Suprapubic skin (tissue), 4 donors: ENCODE data around the gene STARD13. TPM values are rescaled to one million over a fixed set of nuclear protein-coding genes. Genes with fewer than 3 reads are reported as not detected.

Source experiments
- DNase-seq, 2 donors: peaks; one replicate each; pipeline ENCODE4 v3.0.0-alpha.2; 2019; ENCODE audit warnings: low spot score in 2 of 2
- H3K27ac ChIP-seq: fragments of 200-600 bp; sonication (generic); one replicate; pipeline ENCODE4 v1.5.1; 2019
- H3K27me3 ChIP-seq: fragments of 200-600 bp; sonication (generic); one replicate; pipeline ENCODE4 v1.5.1; 2019
- H3K36me3 ChIP-seq: fragments of 200-600 bp; sonication (generic); one replicate; pipeline ENCODE4 v1.5.1; 2019
- H3K4me1 ChIP-seq: fragments of 200-600 bp; sonication (generic); one replicate; pipeline ENCODE4 v1.5.1; 2019
- H3K4me3 ChIP-seq: fragments of 200-600 bp; sonication (generic); one replicate; pipeline ENCODE4 v1.5.1; 2019; ENCODE audit warnings: mild to moderate bottlenecking
- H3K9me3 ChIP-seq: fragments of 200-600 bp; sonication (generic); one replicate; pipeline ENCODE4 v1.5.1; 2019
- CTCF ChIP-seq, 2 donors: fragments of 200-600 bp in 1 of 2; fragments of 450-650 bp in 1 of 2; sonication (generic) in 1 of 2; IDR thresholded peaks; one replicate each; pipeline ENCODE4 v1.5.1; 2016 to 2019; ENCODE audit warnings: antibody characterized with exemption in 2 of 2, mild to moderate bottlenecking in 1 of 2, moderate library complexity in 1 of 2
- EP300 ChIP-seq: sonication (generic); formaldehyde crosslinking; IDR thresholded peaks from one replicate; pipeline ENCODE4 v1.6.1; 2017; ENCODE audit warnings: antibody characterized with exemption
- POLR2A ChIP-seq, 2 donors: fragments of 450-650 bp; IDR thresholded peaks; one replicate each; pipeline ENCODE4 v1.6.1; 2017; ENCODE audit warnings: antibody characterized with exemption in 2 of 2, mild to moderate bottlenecking in 2 of 2, moderate library complexity in 2 of 2
- POLR2AphosphoS5 ChIP-seq, 3 donors: sonication (generic); formaldehyde crosslinking; IDR thresholded peaks; one replicate each; pipeline ENCODE4 v1.6.1; 2017; ENCODE audit warnings: antibody characterized with exemption in 3 of 3
- WGBS: methylation state at CpG from one replicate; pipeline ENCODE4 v1.1.5; 2018; 5-methylcytosine and 5-hydroxymethylcytosine counted together
- total RNA-seq, 4 donors: library from RNA; depleted of rRNA; stranded (reverse); fragments of >200 nt; gene quantifications; one replicate each; pipeline ENCODE4 v1.1.0, GENCODE V29; 2016

STARD13 gene
- total RNA-seq, 4 donors from 2014 or later = 7.9 to 31.4 (median 15.9) TPM

- no peak for TF ChIP-seq POLR2AphosphoS5 (IDR thresholded peaks at IDR 0.05)
- TF ChIP-seq POLR2A (IDR thresholded peaks at IDR 0.05) = no peak
- no peak for TF ChIP-seq EP300
- TF ChIP-seq CTCF (IDR thresholded peaks at IDR 0.05) = no peak
- Histone ChIP-seq H3K36me3 (no peaks in the 10 kb centered on the region), H3K9me3 (no peaks in the 10 kb centered on the region), H3K4me3 (no peak overlapping the region), H3K27ac (no peak overlapping the region), H3K4me1 (peaks cover 27% of the 10 kb centered on the region), H3K27me3 (no peaks in the 10 kb centered on the region)
- 89% methylated on average over 3 of the region's 3 CpGs for WGBS
- DNase-seq = no peak
These were observed 60.9 kb downstream of the STARD13 start for GRCh38 chr13:33224686-33225085.

GRCh38 chr13:33224191-33224590 is 61.4 kb downstream of the STARD13 start:
- no peak for TF ChIP-seq POLR2A (IDR thresholded peaks at IDR 0.05)
- no peak for TF ChIP-seq EP300
- TF ChIP-seq CTCF (IDR thresholded peaks at IDR 0.05) = no peak
- TF ChIP-seq POLR2AphosphoS5 (IDR thresholded peaks at IDR 0.05) = no peak
- no peak overlapping the region for H3K4me3 ChIP-seq
- H3K27me3 ChIP-seq = no peaks in the 10 kb centered on the region
- no peak overlapping the region for H3K27ac ChIP-seq
- WGBS = 100% methylated on average over 1 of the region's 1 CpG
- no peaks in the 10 kb centered on the region for H3K36me3 ChIP-seq
- H3K9me3 ChIP-seq = no peaks in the 10 kb centered on the region
- H3K4me1 ChIP-seq = peaks cover 22% of the 10 kb centered on the region
- no peak for DNase-seq

- 50% methylated on average over 1 of the region's 1 CpG for WGBS
These were observed 65.6 kb downstream of the STARD13 start for GRCh38 chr13:33219926-33220325.

GRCh38 chr13:33218426-33218825 is 67.1 kb downstream of the STARD13 start:
- H3K27me3 ChIP-seq = no peaks in the 10 kb centered on the region
- peaks cover 46% of the 10 kb centered on the region for H3K4me1 ChIP-seq
- no peak overlapping the region for H3K4me3 ChIP-seq
- 82% methylated on average over 1 of the region's 1 CpG for WGBS
- no peak for DNase-seq
- H3K27ac ChIP-seq = peak overlapping the region; percentile 66
- H3K36me3 ChIP-seq = no peaks in the 10 kb centered on the region
- no peaks in the 10 kb centered on the region for H3K9me3 ChIP-seq
- TF ChIP-seq POLR2AphosphoS5 (IDR thresholded peaks at IDR 0.05) (no peak), EP300 (no peak), POLR2A (IDR thresholded peaks at IDR 0.05) (no peak), CTCF (IDR thresholded peaks at IDR 0.05) (no peak)

More at GRCh38 chr13:33219926-33220325, 65.6 kb downstream of the STARD13 start:
- TF ChIP-seq POLR2A (IDR thresholded peaks at IDR 0.05) (no peak), CTCF (IDR thresholded peaks at IDR 0.05) (no peak), EP300 (no peak), POLR2AphosphoS5 (IDR thresholded peaks at IDR 0.05) (no peak)
- Histone ChIP-seq H3K4me3 (no peak overlapping the region), H3K4me1 (peaks cover 31% of the 10 kb centered on the region), H3K27me3 (no peaks in the 10 kb centered on the region), H3K9me3 (no peaks in the 10 kb centered on the region), H3K27ac (no peak overlapping the region), H3K36me3 (no peaks in the 10 kb centered on the region)
- DNase-seq = no peak

- 54% methylated on average over 4 of the region's 4 CpGs for WGBS
- Histone ChIP-seq H3K4me1 (peaks cover 47% of the 10 kb centered on the region), H3K9me3 (no peaks in the 10 kb centered on the region), H3K27me3 (no peaks in the 10 kb centered on the region), H3K27ac (peak overlapping the region; percentile 66), H3K36me3 (no peaks in the 10 kb centered on the region), H3K4me3 (no peak overlapping the region)
- no peak for DNase-seq
- TF ChIP-seq POLR2A (IDR thresholded peaks at IDR 0.05) (no peak), EP300 (no peak), POLR2AphosphoS5 (IDR thresholded peaks at IDR 0.05) (no peak), CTCF (IDR thresholded peaks at IDR 0.05) (no peak)
These were observed 67.5 kb downstream of the STARD13 start for GRCh38 chr13:33218020-33218419.
